GM12872 (cell line): ENCODE measurements around the gene PPA2.

Experiments
- CTCF ChIP-seq: IDR thresholded peaks from 3 replicates; pipeline ENCODE4 v1.5.1; 2011; ENCODE audit warnings: low read depth, mild to moderate bottlenecking, low read length, moderate library complexity; ENCODE audit not compliant: insufficient read depth

PPA2 gene

GRCh38 chr4:105496899-105497298 is 23.0 kb upstream of the PPA2 start:
- peak; percentile 52 for TF ChIP-seq CTCF

- no peak for TF ChIP-seq CTCF
Observed at GRCh38 chr4:105495667-105496066, 21.8 kb upstream of the PPA2 start.

GRCh38 chr4:105490523-105490922 is 16.7 kb upstream of the PPA2 start:
- TF ChIP-seq CTCF, result no peak

GRCh38 chr4:105483840-105484239 is 10.0 kb upstream of the PPA2 start:
- TF ChIP-seq CTCF, result no peak

GRCh38 chr4:105474099-105474518 is 247 bp upstream of the PPA2 start:
- TF ChIP-seq CTCF, result peak; percentile 92

GRCh38 chr4:105472871-105473323 is 965 bp downstream of the PPA2 start:
- no peak for TF ChIP-seq CTCF

- peak; percentile 73 for TF ChIP-seq CTCF
Observed at GRCh38 chr4:105471566-105472176, 2.2 kb downstream of the PPA2 start.
